Right lobe of liver (tissue), 6 donors: ENCODE data around the gene STK11. TPM values are rescaled to one million over a fixed set of nuclear protein-coding genes. Genes with fewer than 3 reads are reported as not detected.
A peak's percentile ranks its signal among the peaks of the same experiment; 100 is the strongest.

Experiments
- ATAC-seq, 4 donors: fragments of 200-7000 bp; cut with Tn5 transposase; one replicate each; pipeline ENCODE4 v1.9.1; 2020; ENCODE audit warnings: mild to moderate bottlenecking in 4 of 4, moderate library complexity in 4 of 4
- DNase-seq, 3 donors: peaks; one replicate each; pipeline ENCODE4 v3.0.0-alpha.2; 2020
- H3K27ac ChIP-seq, 3 donors: fragments of 200-600 bp; one replicate each; pipeline ENCODE4 v1.8.0; 2022
- H3K27me3 ChIP-seq, 2 donors: fragments of 200-600 bp; one replicate each; pipeline ENCODE4 v1.8.0; 2022
- H3K36me3 ChIP-seq, 4 donors: fragments of 200-600 bp; sonication (generic) in 1 of 4; one replicate each; pipeline versions ENCODE4 v1.5.1 to v1.8.0; 2017 to 2022; ENCODE audit warnings: control low read depth in 1 of 4
- H3K4me1 ChIP-seq, 4 donors: fragments of 200-600 bp; sonication (generic) in 1 of 4; one replicate each; pipeline versions ENCODE4 v1.5.1 to v1.8.0; 2017 to 2022; ENCODE audit warnings: control low read depth in 1 of 4
- H3K4me3 ChIP-seq, 3 donors: fragments of 200-600 bp; one replicate each; pipeline ENCODE4 v1.8.0; 2022
- H3K9me3 ChIP-seq, 4 donors: fragments of 200-600 bp; sonication (generic) in 1 of 4; one replicate each; pipeline versions ENCODE4 v1.5.1 to v1.8.0; 2017 to 2022; ENCODE audit warnings: control low read depth in 1 of 4
- CTCF ChIP-seq, 4 donors: fragments of 200-600 bp in 3 of 4; fragments of 450-650 bp in 1 of 4; IDR thresholded peaks; one replicate each; pipeline versions ENCODE4 v1.5.1 to v1.8.0; 2016 to 2022; ENCODE audit warnings: antibody characterized with exemption in 4 of 4, mild to moderate bottlenecking in 2 of 4
- POLR2A ChIP-seq: fragments of 450-650 bp; IDR thresholded peaks from one replicate; pipeline ENCODE4 v1.6.1; 2017; ENCODE audit warnings: antibody characterized with exemption, mild to moderate bottlenecking
- WGBS: methylation state at CpG from one replicate; pipeline ENCODE4 v1.1.6; 2018; ENCODE audit warnings: low coverage, low lambda C conversion rate; ENCODE audit not compliant: insufficient coverage; ENCODE audit errors: missing lambda C conversion rate; 5-methylcytosine and 5-hydroxymethylcytosine counted together
- intact Hi-C, 2 donors: fragments of 100-400 bp; cut with DNase I; formaldehyde crosslinking; loops; one replicate each; pipeline versions ENCODE4 v1.11.2 to v1.14.1; 2022
- total RNA-seq, 6 experiments: library from RNA; depleted of rRNA in 2 of 6; stranded (reverse); fragments of >200 nt in 2 of 6; fragmentation: NEBNext Ultra II Directional in 3 of 6; extraction: Animal tissue kit (Norgen Biotek cat#: 25700) in 3 of 6; gene quantifications; one replicate each; pipeline versions ENCODE4 v1.1.0 to v1.2.4, GENCODE V29; 2016 to 2023
- donor health status: DM: no; HTN: yes; CAD: no.
- donor health status: DM: no; HTN: no; CAD: no.
- donor health status: DM: no; HTN: no; CAD: no.
- donor health status: DM: no; HTN: yes; CAD: no.
- donor health status: DM: no; HTN: yes; CAD: no.

The STK11 gene
- total RNA-seq, 6 experiments from 2014 or later, result 23.8 to 34.0 (median 29.5) TPM

GRCh38 chr19:1249990-1250436, 44.4 kb downstream of the STK11 start:
- TF ChIP-seq POLR2A, result no peak
- TF ChIP-seq CTCF (IDR thresholded peaks at IDR 0.05), result no peak
- no peaks in the 10 kb centered on the region for H3K9me3 ChIP-seq
- H3K27ac ChIP-seq, result peak overlapping the region; percentile 76 to 97 (median 94)
- ATAC-seq (no peak), DNase-seq (no peak)
- intact Hi-C loops, result no loop called here
- H3K36me3 ChIP-seq, result peaks cover 11 to 21% (median 12%) of the 10 kb centered on the region in 4 donors
- H3K4me3 ChIP-seq, result peak overlapping the region; percentile 74 to 92 (median 86)
- WGBS, result 1% methylated on average over 16 of the region's 67 CpGs
- no peaks in the 10 kb centered on the region for H3K27me3 ChIP-seq
- peaks cover 0 to 63% (median 28%) of the 10 kb centered on the region in 4 donors for H3K4me1 ChIP-seq

- no peak for TF ChIP-seq POLR2A
- TF ChIP-seq CTCF (IDR thresholded peaks at IDR 0.05), result no peak
- Histone ChIP-seq H3K9me3 (no peaks in the 10 kb centered on the region), H3K4me1 (peaks cover 0 to 63% (median 27%) of the 10 kb centered on the region in 4 donors), H3K27me3 (no peaks in the 10 kb centered on the region), H3K36me3 (peaks cover 17 to 27% (median 18%) of the 10 kb centered on the region in 4 donors), H3K4me3 (peak overlapping the region; percentile 74 to 92 (median 86)), H3K27ac (peak overlapping the region; percentile 76 to 97 (median 94))
- WGBS, result under 1% methylated on average over 26 of the region's 90 CpGs
- DNase-seq (peak in 1 of 3 donors; percentile 60), ATAC-seq (no peak)
- intact Hi-C loops, result no loop called here
Observed at GRCh38 chr19:1250437-1251260, 45.1 kb downstream of the STK11 start.

- H3K27me3 ChIP-seq, result no peaks in the 10 kb centered on the region
- peak overlapping the region; percentile 76 to 97 (median 94) for H3K27ac ChIP-seq
- TF ChIP-seq POLR2A, result peak; percentile 24
- no peak for TF ChIP-seq CTCF (IDR thresholded peaks at IDR 0.05)
- ATAC-seq, result peak; percentile 0 to 1 (median 0)
- intact Hi-C loops, result no loop called here
- H3K9me3 ChIP-seq, result no peaks in the 10 kb centered on the region
- peak overlapping the region; percentile 74 to 92 (median 86) for H3K4me3 ChIP-seq
- peaks cover 0 to 60% (median 24%) of the 10 kb centered on the region in 4 donors for H3K4me1 ChIP-seq
- DNase-seq, result peak; percentile 82 to 89 (median 85)
- WGBS, result 4% methylated on average over 10 of the region's 41 CpGs
- H3K36me3 ChIP-seq, result peaks cover 17 to 36% (median 25%) of the 10 kb centered on the region in 4 donors
Observed at GRCh38 chr19:1251330-1252220, 46.0 kb downstream of the STK11 start.

- Histone ChIP-seq H3K9me3 (no peaks in the 10 kb centered on the region), H3K4me3 (peak overlapping the region; percentile 74 to 92 (median 86)), H3K27me3 (no peaks in the 10 kb centered on the region), H3K4me1 (peaks cover 0 to 60% (median 22%) of the 10 kb centered on the region in 4 donors), H3K27ac (peak overlapping the region; percentile 76 to 97 (median 94)), H3K36me3 (peaks cover 17 to 44% (median 29%) of the 10 kb centered on the region in 4 donors)
- WGBS, result 2% methylated on average over 24 of the region's 30 CpGs
- TF ChIP-seq CTCF (IDR thresholded peaks at IDR 0.05), result no peak
- TF ChIP-seq POLR2A, result peak; percentile 32
- peak; percentile 85 to 93 (median 92) for DNase-seq
- ATAC-seq, result peak; percentile 8 to 34 (median 21)
- intact Hi-C loops, result no loop called here
Observed at GRCh38 chr19:1252221-1252820, 46.7 kb downstream of the STK11 start.
